HG03139 (cell line): ENCODE data around the gene OR51Q1.

Source experiments
- ATAC-seq: cut with Tn5 transposase; IDR thresholded peaks from one replicate; pipeline ENCODE4 v1.9.1; 2021; ENCODE audit not compliant: unreplicated experiment

The OR51Q1 gene, protein sequence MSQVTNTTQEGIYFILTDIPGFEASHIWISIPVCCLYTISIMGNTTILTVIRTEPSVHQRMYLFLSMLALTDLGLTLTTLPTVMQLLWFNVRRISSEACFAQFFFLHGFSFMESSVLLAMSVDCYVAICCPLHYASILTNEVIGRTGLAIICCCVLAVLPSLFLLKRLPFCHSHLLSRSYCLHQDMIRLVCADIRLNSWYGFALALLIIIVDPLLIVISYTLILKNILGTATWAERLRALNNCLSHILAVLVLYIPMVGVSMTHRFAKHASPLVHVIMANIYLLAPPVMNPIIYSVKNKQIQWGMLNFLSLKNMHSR

GRCh38 chr11:5421811-5422210, at the start of gene OR51Q1:
Gene OR51Q1, plus strand, starts transcription at chr11:5422111. Its CDS starts 90 bp downstream, at chr11:5422201.
- ATAC-seq, result no peak

DNA sequence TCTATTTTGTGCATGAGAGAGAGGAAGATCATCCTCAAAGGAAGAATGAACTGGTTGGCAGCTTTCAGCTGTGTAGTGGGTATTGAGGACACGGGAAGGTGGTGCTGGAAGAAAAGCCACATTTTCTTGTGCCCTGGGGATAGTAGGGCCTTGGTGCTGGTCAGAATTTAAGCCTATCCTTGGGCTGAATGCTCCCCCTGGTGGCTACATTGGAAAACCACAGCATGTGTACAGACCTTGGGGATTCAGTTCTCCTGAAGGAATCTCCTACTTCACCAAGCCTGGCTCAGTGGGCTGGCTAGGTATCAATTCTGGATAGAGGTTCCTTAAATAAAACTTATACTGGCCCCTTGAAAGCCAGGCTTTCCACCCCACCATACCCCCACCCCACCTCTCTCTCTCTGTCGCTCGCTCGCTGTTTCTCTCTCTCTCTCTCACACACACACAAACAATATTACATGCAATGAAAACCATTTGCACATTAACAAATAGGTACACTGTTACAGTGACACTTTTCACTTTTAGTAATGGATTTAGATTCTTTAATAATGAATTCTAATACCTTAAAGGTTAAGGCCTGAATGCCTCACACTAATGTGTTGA, 41.1 kb upstream of the OR51Q1 start:
- ATAC-seq, result peak; percentile 94

DNA sequence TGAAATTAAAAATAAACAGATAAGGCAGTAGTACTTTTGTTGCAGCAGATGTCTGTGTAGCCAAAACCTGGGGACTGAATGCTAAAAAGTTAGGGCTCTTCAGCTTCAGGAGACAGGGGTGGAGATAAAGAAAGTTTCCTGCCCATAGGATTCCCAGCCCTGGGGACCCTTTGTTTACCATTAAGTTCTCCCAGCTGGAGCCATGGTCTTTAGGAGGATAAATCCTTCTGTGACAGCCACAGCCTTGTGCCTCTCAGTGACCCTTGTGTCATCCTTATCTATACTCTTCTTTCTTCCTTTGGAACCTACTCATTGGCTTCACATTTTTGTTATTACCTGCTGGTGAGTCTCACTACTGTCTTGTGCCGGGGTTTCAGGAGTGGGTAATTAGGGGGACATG, 38.3 kb upstream of the OR51Q1 start, which contains the start of gene OR51M1:
OR51M1 (plus strand) TSS at position 237 of the 400 bp plus-strand sequence. CDS start 5,587 bp downstream, outside the sequence.
- no peak for ATAC-seq

DNA sequence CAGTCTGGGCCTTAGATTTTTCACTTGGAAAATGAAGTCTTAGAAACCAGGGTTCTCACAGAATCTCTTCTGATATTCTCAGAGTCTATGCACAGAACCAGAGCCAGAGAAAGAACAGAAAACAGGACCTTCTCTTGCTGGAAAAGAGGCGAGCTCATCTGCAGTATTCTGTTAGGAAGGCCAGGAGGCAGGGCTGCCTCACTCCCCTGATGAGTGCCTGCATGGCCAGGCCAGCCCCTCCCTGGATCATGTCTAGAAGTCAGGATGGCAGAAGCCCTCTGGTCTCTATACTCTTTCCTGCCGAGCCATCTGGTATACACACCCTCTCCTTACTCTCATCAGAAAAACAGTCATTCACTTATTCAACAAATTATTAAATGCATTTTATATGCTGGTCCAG, 37.6 kb upstream of the OR51Q1 start:
- ATAC-seq, result no peak

DNA sequence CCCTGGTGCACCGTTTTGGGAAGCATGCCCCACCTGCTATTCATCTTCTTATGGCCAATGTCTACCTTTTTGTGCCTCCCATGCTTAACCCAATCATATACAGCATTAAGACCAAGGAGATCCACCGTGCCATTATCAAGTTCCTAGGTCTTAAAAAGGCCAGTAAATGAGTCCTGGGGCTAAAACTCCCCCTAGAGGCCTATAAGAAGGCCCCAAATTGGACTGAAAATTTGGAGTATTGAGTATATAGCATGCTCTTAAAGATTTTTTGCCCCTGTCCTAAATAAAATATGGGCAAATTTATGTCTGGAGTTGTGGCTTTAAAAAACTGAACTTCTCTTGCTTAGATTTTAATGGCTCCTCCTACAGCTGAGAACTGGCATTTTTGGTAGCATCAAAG, 31.7 kb upstream of the OR51Q1 start:
- no peak for ATAC-seq

- no peak for ATAC-seq
Measured at GRCh38 chr11:5394091-5394490, 27.8 kb upstream of the OR51Q1 start.

DNA sequence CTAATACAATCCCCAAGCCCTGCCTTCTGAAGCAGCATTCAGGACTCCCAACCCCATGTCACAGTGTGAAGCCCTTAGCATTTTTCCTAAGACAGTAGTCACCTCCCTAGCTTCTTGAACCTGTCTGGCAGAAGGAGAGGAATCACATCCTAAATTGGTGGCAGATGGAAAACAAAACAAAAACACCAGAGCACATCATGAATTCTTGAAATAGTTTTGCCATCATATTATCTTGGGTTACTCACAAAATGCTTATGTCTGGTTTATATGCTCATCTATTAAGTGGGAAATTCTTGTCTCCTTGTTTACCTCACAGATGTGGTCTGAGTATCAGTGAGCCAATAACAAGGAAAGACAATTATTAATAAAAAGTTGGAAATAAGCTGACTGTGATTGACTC, 23.0 kb upstream of the OR51Q1 start:
- no peak for ATAC-seq

DNA sequence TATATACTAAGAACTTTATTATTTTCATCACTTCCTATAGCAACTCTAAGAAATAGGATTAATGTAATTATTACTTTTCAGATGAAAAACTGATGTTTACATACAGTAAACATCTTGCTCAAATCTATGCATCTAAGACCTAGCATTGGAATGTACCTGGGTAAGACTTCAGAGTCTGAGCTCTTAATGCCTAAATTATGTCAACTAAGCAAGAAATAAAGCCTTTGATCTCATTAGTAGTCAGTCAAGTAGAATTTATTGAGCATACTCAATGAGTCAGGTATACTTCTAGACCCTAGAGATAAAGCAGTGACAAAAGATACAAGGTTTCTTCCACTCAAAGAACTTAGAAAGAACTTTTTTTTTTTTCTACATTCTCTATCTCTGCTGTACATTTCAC, 16.7 kb upstream of the OR51Q1 start:
- no peak for ATAC-seq

GRCh38 chr11:5420993-5421392, 918 bp upstream of the OR51Q1 start:
- ATAC-seq, result no peak

DNA sequence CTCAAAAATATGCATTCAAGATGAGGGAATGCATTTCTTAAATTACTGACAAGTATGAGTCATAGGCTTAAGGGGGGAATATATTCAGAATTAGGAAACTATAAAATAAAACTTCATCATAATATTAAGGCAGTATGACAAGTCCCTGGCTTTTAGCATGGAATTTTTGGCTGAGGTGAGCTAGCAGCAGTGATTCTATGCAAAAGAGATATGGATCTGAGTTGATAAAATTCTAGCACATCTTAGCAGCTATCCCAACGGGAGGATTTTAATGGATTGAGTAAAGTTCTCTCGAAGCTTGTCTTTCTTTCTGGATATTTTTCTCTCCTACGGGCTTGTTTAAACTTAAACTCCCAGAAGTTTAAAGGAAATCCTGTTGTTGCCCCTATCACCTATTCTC, 1.2 kb downstream of the OR51Q1 start:
- ATAC-seq, result no peak

- no peak for ATAC-seq
Measured at GRCh38 chr11:5441414-5441813, 19.5 kb downstream of the OR51Q1 start, which contains the start of gene OR51I1. Gene OR51I1, minus strand, starts transcription at chr11:5441514. Its CDS starts 0 bp downstream, at chr11:5441514.

DNA sequence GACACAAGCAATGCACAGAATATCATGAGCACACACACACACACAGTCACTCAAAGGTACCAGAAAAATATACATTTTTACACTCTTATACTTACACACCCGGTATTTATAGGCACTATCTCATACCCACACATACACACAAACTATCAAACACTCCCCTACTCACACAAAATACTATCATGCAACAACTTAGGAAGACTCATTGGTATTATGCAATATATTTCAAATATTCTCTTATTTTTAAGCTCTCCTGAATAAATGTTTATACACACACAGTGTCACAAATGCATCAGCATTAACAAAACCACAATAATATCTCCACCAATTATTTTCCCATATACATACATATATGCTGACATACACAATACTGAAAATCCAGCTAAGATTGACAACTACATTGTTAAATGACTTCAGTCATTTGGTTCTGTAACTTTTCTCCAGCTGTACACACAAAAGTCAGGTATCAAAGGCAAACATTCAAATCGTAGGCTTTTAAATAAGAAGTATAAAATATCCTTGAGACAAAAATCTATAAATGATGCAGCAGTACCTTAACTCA, 22.0 kb downstream of the OR51Q1 start:
- ATAC-seq, result no peak

- no peak for ATAC-seq
Measured at GRCh38 chr11:5449023-5449422, 27.1 kb downstream of the OR51Q1 start, which contains the start of gene OR51I2. Gene OR51I2, plus strand, starts transcription at chr11:5449323. Its CDS starts 4,166 bp downstream, at chr11:5453489.

GRCh38 chr11:5449432-5449831, 27.5 kb downstream of the OR51Q1 start:
- no peak for ATAC-seq

GRCh38 chr11:5460983-5461621, 39.2 kb downstream of the OR51Q1 start:
- ATAC-seq, result no peak

DNA sequence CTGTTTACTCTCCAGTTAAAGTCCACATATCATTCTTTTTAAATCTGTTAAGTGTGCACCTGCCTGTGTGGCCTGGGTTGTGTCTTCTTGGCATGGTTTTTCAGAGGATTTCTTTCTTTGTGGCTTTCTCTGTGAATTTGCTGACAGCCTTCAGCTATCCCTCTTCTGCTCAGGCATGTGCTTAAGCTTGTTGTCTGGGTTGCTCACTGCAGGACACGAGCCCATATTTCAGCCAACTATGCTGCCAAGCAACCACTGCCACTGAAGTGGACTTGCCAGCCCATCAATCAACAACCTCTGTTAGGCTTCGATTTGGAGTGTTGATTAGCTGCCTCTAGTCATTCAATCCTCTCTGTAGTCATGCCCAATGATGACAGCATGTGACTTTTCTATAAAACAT, 45.6 kb downstream of the OR51Q1 start:
- no peak for ATAC-seq
